Kidney tubule cell (primary cell): ENCODE data around the gene RALGPS2.
"Not testable (repeated sequence)": the region's sequence is repeated elsewhere in the genome, so short reads cannot be mapped to it uniquely, and the experiment has no call there.

Source experiments
- DNase-seq: peaks from one replicate; pipeline ENCODE4 v3.0.0-alpha.2; 2018; ENCODE audit warnings: low spot score

Gene RALGPS2

GRCh38 chr1:178725466-178726086 is 532 bp downstream of the RALGPS2 start:
- DNase-seq, result peak; percentile 61

GRCh38 chr1:178726087-178726517 is 1.1 kb downstream of the RALGPS2 start:
- DNase-seq, result peak; percentile 97

- DNase-seq, result no peak
Measured at GRCh38 chr1:178726545-178726944, 1.5 kb downstream of the RALGPS2 start.

- DNase-seq, result peak; percentile 13
Measured at GRCh38 chr1:178727014-178727895, 2.2 kb downstream of the RALGPS2 start.

GRCh38 chr1:178733972-178734371 is 8.9 kb downstream of the RALGPS2 start:
- no peak for DNase-seq

GRCh38 chr1:178738780-178739179 is 13.7 kb downstream of the RALGPS2 start:
- no peak for DNase-seq

- DNase-seq, result no peak
Measured at GRCh38 chr1:178739285-178740045, 14.4 kb downstream of the RALGPS2 start.

GRCh38 chr1:178740491-178740890 is 15.4 kb downstream of the RALGPS2 start:
- DNase-seq, result no peak

GRCh38 chr1:178740924-178741323 is 15.9 kb downstream of the RALGPS2 start:
- DNase-seq, result no peak

- no peak for DNase-seq
Measured at GRCh38 chr1:178743801-178744200, 18.8 kb downstream of the RALGPS2 start.

GRCh38 chr1:178745260-178745659 is 20.2 kb downstream of the RALGPS2 start:
- no peak for DNase-seq

- DNase-seq, result no peak
Measured at GRCh38 chr1:178746345-178746744, 21.3 kb downstream of the RALGPS2 start.

GRCh38 chr1:178747361-178747760 is 22.3 kb downstream of the RALGPS2 start:
- DNase-seq, result not testable (repeated sequence)

GRCh38 chr1:178749581-178750166 is 24.6 kb downstream of the RALGPS2 start:
- no peak for DNase-seq

GRCh38 chr1:178751046-178751445 is 26.0 kb downstream of the RALGPS2 start:
- DNase-seq, result no peak

- no peak for DNase-seq
Measured at GRCh38 chr1:178752891-178753290, 27.8 kb downstream of the RALGPS2 start.

- DNase-seq, result not testable (repeated sequence)
Measured at GRCh38 chr1:178754655-178755256, 29.7 kb downstream of the RALGPS2 start.

GRCh38 chr1:178768423-178768822 is 43.4 kb downstream of the RALGPS2 start:
- peak; percentile 25 for DNase-seq

- no peak for DNase-seq
Measured at GRCh38 chr1:178772952-178773351, 47.9 kb downstream of the RALGPS2 start.

GRCh38 chr1:178774263-178774662 is 49.2 kb downstream of the RALGPS2 start:
- DNase-seq, result peak; percentile 32

- no peak for DNase-seq
Measured at GRCh38 chr1:178776553-178776952, 51.5 kb downstream of the RALGPS2 start.
